Esophagus muscularis mucosa (tissue), 3 donors: ENCODE results near the gene ASCL2.

ENCODE experiments used
- CTCF ChIP-seq, 3 experiments: fragments of 200-600 bp in 2 of 3; fragments of 450-650 bp in 1 of 3; sonication (generic) in 2 of 3; IDR thresholded peaks; one replicate each; pipeline ENCODE4 v1.5.1; 2017 to 2019; ENCODE audit warnings: antibody characterized with exemption in 3 of 3, mild to moderate bottlenecking in 2 of 3, moderate library complexity in 1 of 3
- POLR2A ChIP-seq: fragments of 450-650 bp; IDR thresholded peaks from one replicate; pipeline ENCODE4 v1.6.1; 2017; ENCODE audit warnings: antibody characterized with exemption, moderate library complexity, mild to moderate bottlenecking, low read depth

DNA sequence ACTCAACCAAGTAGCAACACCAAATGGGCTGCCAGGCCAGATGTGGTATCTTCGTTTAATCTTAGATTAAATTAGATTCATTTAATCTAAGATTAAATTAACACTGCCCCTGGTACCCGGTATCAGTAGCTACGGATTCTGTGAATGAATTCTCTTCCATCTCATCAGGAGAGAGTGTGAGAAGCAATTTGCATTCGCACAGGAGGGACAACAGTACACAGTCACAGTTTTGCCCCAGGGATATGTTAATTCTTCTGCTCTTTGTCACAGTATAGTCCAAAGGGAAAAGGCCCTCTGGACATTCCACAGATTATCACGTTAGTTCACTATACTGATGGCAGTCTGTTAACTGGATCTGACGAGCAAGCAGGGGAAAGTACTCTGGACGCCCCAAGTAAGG is 22.9 kb downstream of the ASCL2 start:
- TF ChIP-seq CTCF (IDR thresholded peaks at IDR 0.05) (no peak), POLR2A (no peak)
